Motor neuron (in vitro differentiated cells): ENCODE measurements around the gene AMY2B. TPM values are rescaled to one million over a fixed set of nuclear protein-coding genes. Genes with fewer than 3 reads are reported as not detected.
"Not testable (repeated sequence)": the region's sequence is repeated elsewhere in the genome, so short reads cannot be mapped to it uniquely, and the experiment has no call there.

Experiments used
- ATAC-seq, 8 experiments: fragments of 200-7000 bp; cut with Tn5 transposase; replicated peaks in 6 of 8; 2 replicates each; pipeline ENCODE4 v1.8.0; 2021; ENCODE audit warnings: mild to moderate bottlenecking in 8 of 8, moderate library complexity in 8 of 8
- H3K27ac ChIP-seq, 2 donors: fragments of 250-450 bp; sonication (Bioruptor Pico); 2 replicates each; pipeline ENCODE4 v1.9.0; 2021; ENCODE audit warnings: antibody characterized with exemption in 2 of 2, mild to moderate bottlenecking in 2 of 2, moderate library complexity in 1 of 2
- H3K4me1 ChIP-seq, 2 donors: fragments of 250-450 bp; sonication (Bioruptor Pico); replicated peaks in 1 of 2; 2 replicates each; pipeline ENCODE4 v1.6.1; 2021; ENCODE audit warnings: antibody characterized with exemption in 2 of 2, mild to moderate bottlenecking in 2 of 2, moderate library complexity in 1 of 2
- H3K4me3 ChIP-seq, 5 donors: fragments of 250-450 bp; sonication (Bioruptor Pico); 2 replicates each; pipeline ENCODE4 v1.9.0; 2021; ENCODE audit warnings: antibody characterized with exemption in 5 of 5, mild to moderate bottlenecking in 5 of 5, moderate library complexity in 4 of 5
- WGBS, 10 experiments: fragments of 450-650 bp; shearing (Covaris generic); methylation state at CpG; one replicate each; pipeline ENCODE4 v1.0.0; 2022; 5-methylcytosine and 5-hydroxymethylcytosine counted together
- in situ Hi-C, 9 experiments: fragments of 400-800 bp; cut with MboI; loops; one replicate each; pipeline ENCODE4 v1.15.0; 2021; ENCODE audit warnings: low sequenced_read_pairs in 9 of 9, low pct_unique_long_range_greater_than_20kb in 2 of 9; ENCODE audit not compliant: unreplicated experiment in 9 of 9
- total RNA-seq, 8 experiments: library from RNA; unstranded; fragments of 300-600 nt; gene quantifications; 2 replicates each; pipeline versions ENCODE4 v1.2.3 to v1.2.4, GENCODE V29; 2022

Gene AMY2B
- total RNA-seq = 10 to 100 TPM in 6 of 8 experiments, 1 to 10 TPM in 2; 6.9 to 26.3 (median 14.2) TPM

DNA sequence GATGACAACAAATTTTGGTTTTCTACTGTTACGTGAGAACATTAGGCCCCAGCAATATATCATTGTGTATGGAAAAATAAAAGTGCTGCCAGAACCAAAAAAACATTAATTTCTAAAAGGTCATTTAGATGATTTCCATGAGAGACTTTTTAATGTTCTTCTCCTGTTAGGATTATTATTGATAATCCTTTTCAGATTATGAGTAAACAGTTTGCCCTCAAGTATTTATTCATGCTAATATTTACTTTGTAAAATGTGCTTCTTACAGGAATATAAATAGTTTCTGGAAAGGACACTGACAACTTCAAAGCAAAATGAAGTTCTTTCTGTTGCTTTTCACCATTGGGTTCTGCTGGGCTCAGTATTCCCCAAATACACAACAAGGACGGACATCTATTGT lies at the start of gene AMY2B:
AMY2B (plus strand) TSS at position 301 of the 400 bp plus-strand sequence; CDS start at position 315, 14 bp downstream.
- H3K4me3 ChIP-seq, H3K27ac ChIP-seq, in situ Hi-C loops, ATAC-seq, H3K4me1 ChIP-seq: not testable (repeated sequence)
- 0 to 100% (median 85%) methylated on average over 1 of the region's 2 CpGs; no CpG with 5 or more reads in 3 of the 10 experiments for WGBS, 10 experiments

DNA sequence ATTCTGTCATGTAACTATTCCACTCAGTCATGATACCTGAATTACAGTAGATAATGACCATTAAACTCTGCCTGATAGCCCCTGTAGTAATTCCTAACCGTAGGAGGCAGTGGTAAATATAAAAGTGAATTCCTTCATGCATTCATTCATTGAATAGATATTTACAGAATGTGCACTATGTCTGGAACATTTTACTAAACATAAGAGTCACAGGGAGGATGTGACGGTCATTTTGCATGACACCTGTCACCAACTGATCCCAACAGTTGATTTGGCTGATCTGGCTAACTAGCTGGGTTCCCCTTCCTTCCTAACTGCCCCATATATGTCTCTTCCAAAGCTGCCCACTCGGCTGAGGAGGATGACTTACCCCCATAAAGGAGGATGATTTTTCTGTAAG lies 48.0 kb upstream of the AMY2B start:
- 58 to 100% (median 92%) methylated on average over 1 to 3 of the region's 3 CpGs; no CpG with 5 or more reads in 2 of the 10 experiments for WGBS, 10 experiments
- Histone ChIP-seq H3K4me1 (peaks cover 10 to 16% of the 10 kb centered on the region in 2 donors), H3K27ac (no peak overlapping the region), H3K4me3 (no peak overlapping the region)
- ATAC-seq = no peak
- in situ Hi-C loops = loop anchor here in 2 of 9 experiments (25.0 kb wide), 2 partner anchors 961 to 2011 kb away; no protein-coding TSS in a partner anchor

- in situ Hi-C loops = no loop called here
- peak; percentile 55 to 78 (median 73) for ATAC-seq
- 0 to 60% (median 53%) methylated on average over 1 to 3 of the region's 34 CpGs; no CpG with 5 or more reads in 4 of the 10 experiments for WGBS, 10 experiments
- Histone ChIP-seq H3K27ac (no peak overlapping the region), H3K4me3 (peak overlapping the region; percentile 33 to 97 (median 74)), H3K4me1 (peaks cover 10 to 22% of the 10 kb centered on the region in 2 donors)
Observed at GRCh38 chr1:103525114-103525606, 46.2 kb upstream of the AMY2B start.

GRCh38 chr1:103525607-103526507 lies 45.5 kb upstream of the AMY2B start, which contains the start of gene RNPC3:
TSS of gene RNPC3 (plus strand) at chr1:103525699. CDS start at chr1:103526071, 372 bp downstream.
- peak; percentile 82 to 92 (median 88) for ATAC-seq
- in situ Hi-C loops = no loop called here
- Histone ChIP-seq H3K4me3 (peak within 1 kb of the TSS; percentile 67 to 97 (median 78)), H3K4me1 (peaks cover 10 to 22% of the 10 kb centered on the region in 2 donors), H3K27ac (peak within 1 kb of the TSS; percentile 94 to 96)
- WGBS, 10 experiments = 0 to 4% (median 1%) methylated on average over 1 to 40 of the region's 62 CpGs

DNA sequence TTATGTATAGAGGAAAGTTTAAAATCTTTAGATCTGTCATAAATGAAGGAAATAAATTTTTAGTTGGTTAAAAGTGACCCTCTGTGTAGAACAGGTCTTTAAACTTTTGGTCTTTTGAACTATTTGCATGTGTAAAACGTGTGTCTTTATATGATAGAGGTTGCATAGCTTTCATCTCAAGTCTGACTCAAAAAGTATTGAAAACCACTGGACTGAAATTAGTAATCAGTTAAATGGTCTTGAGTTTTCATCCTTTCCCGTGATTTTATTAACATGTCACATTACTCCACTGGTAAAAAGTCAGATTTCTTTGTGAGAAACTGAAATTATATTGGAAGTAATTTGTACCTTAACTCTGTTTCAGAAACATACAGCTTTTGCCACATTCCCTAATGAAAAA lies 44.1 kb upstream of the AMY2B start:
- in situ Hi-C loops = no loop called here
- Histone ChIP-seq H3K4me1 (peaks cover 10 to 22% of the 10 kb centered on the region in 2 donors), H3K4me3 (peak overlapping the region; percentile 67 to 97 (median 78)), H3K27ac (no peak overlapping the region)
- no peak for ATAC-seq
- WGBS, 10 experiments = 10 to 69% (median 27%) methylated on average over 1 to 2 of the region's 2 CpGs; no CpG with 5 or more reads in 2 of the 10 experiments

DNA sequence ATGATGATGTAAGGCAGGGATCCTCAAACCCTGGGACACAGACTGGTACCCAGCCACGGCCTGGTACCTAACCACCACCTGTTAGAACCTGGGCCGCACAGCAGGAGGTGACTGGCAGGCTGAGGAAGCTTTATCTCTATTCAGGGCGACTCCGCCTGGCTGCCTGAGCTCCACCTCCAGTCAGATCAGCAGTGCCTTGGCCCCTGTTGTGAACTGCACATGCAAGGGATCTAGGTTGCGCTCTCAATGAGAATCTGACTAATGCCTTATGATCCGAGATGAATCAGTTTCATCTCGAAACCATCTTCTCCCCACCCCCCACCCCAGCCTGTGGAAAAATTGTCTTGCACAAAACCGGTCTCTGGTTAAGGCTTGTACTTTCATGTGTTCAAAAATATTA lies 41.6 kb upstream of the AMY2B start:
- peaks cover 10 to 22% of the 10 kb centered on the region in 2 donors for H3K4me1 ChIP-seq
- H3K4me3 ChIP-seq = no peak overlapping the region
- WGBS, 10 experiments = 92 to 100% (median 97%) methylated on average over 3 to 8 of the region's 8 CpGs; no CpG with 5 or more reads in 1 of the 10 experiments
- no peak overlapping the region for H3K27ac ChIP-seq
- no peak for ATAC-seq
- in situ Hi-C loops = no loop called here

- H3K4me3 ChIP-seq = no peak overlapping the region
- WGBS, 10 experiments = 88 to 100% (median 100%) methylated on average over 1 to 2 of the region's 2 CpGs; no CpG with 5 or more reads in 1 of the 10 experiments
- no peak overlapping the region for H3K27ac ChIP-seq
- no peaks in the 10 kb centered on the region for H3K4me1 ChIP-seq
- in situ Hi-C loops = no loop called here
- ATAC-seq = no peak
Observed at GRCh38 chr1:103538226-103538625, 33.2 kb upstream of the AMY2B start.

DNA sequence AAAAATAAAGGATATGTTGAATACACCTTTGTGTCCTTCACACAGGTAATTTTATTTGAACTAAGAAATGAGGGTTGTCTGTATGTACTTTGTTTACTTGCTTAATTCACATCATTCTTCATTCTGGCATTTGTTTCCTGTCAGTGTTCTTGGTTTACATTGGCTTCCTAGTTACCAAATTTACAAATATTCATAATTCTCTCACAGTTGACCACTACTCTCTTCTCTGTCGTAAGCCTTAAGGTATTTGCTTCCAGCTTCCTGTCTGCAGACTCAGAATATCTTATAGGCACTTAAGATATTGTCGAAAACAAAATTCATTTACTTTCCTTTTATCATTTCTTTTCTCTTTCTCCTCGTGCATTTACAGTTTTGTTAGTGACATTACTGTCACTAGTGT lies 30.0 kb upstream of the AMY2B start:
- ATAC-seq = no peak
- no peak overlapping the region for H3K27ac ChIP-seq
- WGBS, 10 experiments = 74 to 100% (median 97%) methylated on average over 2 to 3 of the region's 3 CpGs
- in situ Hi-C loops = no loop called here
- no peak overlapping the region for H3K4me3 ChIP-seq
- no peaks in the 10 kb centered on the region for H3K4me1 ChIP-seq

GRCh38 chr1:103546496-103546895 lies 24.9 kb upstream of the AMY2B start:
- no peak for ATAC-seq
- Histone ChIP-seq H3K27ac (no peak overlapping the region), H3K4me3 (no peak overlapping the region), H3K4me1 (no peaks in the 10 kb centered on the region)
- 90 to 100% (median 100%) methylated on average over 1 of the region's 1 CpG; no CpG with 5 or more reads in 6 of the 10 experiments for WGBS, 10 experiments
- in situ Hi-C loops = no loop called here

DNA sequence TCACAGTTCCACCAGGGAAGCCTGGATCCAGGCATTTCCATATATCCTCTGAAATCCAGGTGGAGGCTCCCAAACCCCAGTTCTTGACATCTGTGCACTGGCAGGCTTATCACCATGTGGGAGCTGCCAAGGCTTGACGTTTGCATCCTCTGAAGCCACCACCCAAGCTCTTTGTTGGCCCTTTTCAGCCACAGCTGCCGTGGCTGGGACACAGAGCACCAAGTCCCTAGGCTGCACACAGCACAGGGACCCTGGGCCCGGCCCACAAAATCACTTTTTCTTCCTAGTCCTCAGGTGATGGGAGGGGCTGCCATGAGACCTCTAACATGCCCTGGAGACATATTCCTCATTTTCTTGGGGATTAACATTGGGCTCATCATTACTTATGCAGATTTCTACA lies 23.5 kb upstream of the AMY2B start:
- no peak overlapping the region for H3K27ac ChIP-seq
- H3K4me1 ChIP-seq = no peaks in the 10 kb centered on the region
- 86 to 100% (median 96%) methylated on average over 2 to 3 of the region's 3 CpGs; no CpG with 5 or more reads in 5 of the 10 experiments for WGBS, 10 experiments
- ATAC-seq = peak in 3 of 8 experiments; percentile 45 to 86 (median 48)
- in situ Hi-C loops = no loop called here
- H3K4me3 ChIP-seq = no peak overlapping the region

- no peak overlapping the region for H3K27ac ChIP-seq
- H3K4me3 ChIP-seq = no peak overlapping the region
- no peaks in the 10 kb centered on the region for H3K4me1 ChIP-seq
- no peak for ATAC-seq
- in situ Hi-C loops = no loop called here
Observed at GRCh38 chr1:103560427-103560826, 11.0 kb upstream of the AMY2B start.

DNA sequence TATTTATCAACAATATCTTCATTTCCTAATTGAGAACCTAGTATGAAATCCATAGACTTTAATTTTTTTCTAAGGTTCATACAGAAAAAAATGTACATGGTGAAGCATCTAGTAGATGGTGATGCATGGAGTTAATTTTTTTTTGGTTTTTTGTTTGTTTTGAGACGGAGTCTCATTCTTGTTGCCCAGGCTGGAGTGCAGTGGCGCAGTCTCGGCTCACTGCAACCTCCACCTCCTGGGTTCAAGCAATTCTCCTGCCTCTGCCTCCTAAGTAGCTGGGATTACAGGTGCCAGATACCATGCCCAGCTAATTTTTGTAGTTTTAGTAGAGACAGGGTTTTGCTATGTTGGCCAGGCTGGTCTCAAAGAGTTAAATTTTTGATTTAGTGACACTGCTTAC lies 10.3 kb upstream of the AMY2B start:
- H3K4me1 ChIP-seq, in situ Hi-C loops, H3K27ac ChIP-seq, H3K4me3 ChIP-seq, ATAC-seq: not testable (repeated sequence)
- WGBS, 10 experiments = 37 to 100% (median 85%) methylated on average over 1 to 3 of the region's 3 CpGs; no CpG with 5 or more reads in 1 of the 10 experiments

DNA sequence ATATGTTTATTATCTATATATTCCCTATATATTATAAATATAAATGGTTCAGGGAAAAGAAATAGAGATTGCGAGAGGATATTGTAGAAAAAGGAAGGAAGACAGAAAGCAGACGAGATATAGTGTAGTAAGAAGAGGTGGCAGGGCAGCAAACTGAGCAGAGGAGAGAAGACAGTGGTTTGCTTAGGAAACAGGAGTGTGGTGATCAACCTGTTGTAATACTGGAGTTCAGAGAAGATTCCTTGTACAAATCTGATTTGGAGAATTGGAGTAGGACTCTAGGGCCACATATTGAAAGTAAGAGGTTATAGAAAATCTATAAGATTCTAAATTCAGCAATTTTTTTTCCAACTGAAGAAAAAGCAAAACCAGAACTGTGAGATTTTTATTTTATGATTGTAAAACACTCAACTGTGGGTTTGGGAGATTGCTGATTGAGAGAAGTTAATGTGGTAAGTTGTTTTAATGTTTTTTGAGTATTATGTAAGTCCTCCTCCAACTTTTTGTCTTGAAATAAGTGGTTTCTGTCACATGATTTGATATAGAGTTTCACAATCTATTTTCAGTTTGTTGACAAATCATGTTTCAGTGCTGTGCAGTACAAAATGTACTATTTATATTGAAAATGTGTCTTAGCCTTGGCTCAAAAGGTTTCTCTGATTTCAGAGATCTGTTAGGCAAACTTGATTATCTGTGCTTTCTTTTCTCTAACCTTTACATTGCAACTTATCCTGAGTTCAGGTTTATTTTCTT lies 9.6 kb upstream of the AMY2B start:
- Histone ChIP-seq H3K4me3 (no peak overlapping the region), H3K4me1 (no peaks in the 10 kb centered on the region), H3K27ac (no peak overlapping the region)
- ATAC-seq = peak in 1 of 8 experiments; percentile 54
- WGBS, 10 experiments = 8 to 100% (median 84%) methylated on average over 1 to 2 of the region's 2 CpGs
- in situ Hi-C loops = no loop called here
